ENCODE measurements around the gene AP5Z1. TPM values are rescaled to one million over a fixed set of nuclear protein-coding genes. Genes with fewer than 3 reads are reported as not detected.
A peak's percentile ranks its signal among the peaks of the same experiment; 100 is the strongest.

The AP5Z1 gene
- total and polyA plus RNA-seq, 2 of the 4 experiments (the other 2 are of a cell fraction) = 9.7 to 38.7 TPM

DNA sequence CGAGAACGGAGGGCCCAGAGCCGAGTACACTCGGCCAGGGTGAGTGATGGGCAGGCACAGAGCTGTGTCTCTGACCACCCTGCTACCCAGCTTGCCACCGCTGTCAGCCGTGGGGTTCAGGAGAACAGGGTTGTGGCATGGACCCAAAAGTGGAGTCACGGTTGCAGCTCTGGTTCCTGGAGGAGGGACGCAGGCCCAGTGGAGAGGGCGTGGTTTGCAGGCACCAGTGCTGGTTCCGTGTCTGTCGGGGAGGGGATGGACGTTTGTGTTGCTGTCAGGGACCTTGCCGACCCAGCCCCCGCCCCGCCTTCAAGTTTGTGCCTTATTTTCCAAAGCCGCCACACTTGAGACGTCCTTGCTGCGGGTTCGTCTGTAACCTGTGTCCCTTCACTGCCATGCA lies 45.1 kb upstream of the AP5Z1 start:
- Histone ChIP-seq H2AK5ac (ENCODE audit: low read depth, low read length) (no peak overlapping the region), H2AFZ (replicated peaks; ENCODE audit: low read length, poor library complexity) (peak overlapping the region; percentile 36), H4K20me1 (ENCODE audit: insufficient read depth, low read length) (peaks cover 39% of the 10 kb centered on the region), H4K8ac (ENCODE audit: low read depth in 2 of 2, low read length in 2 of 2) (no peak overlapping the region), H3K36me3 (ENCODE audit: control insufficient read depth, insufficient read depth, low read length) (peaks cover 29% of the 10 kb centered on the region), H2BK20ac (ENCODE audit: low read depth, low read length) (no peak overlapping the region), H3K56ac (ENCODE audit: extremely low read depth, insufficient read depth, low read length) (no peak overlapping the region), H2BK5ac (ENCODE audit: low read depth, low read length, poor library complexity, severe bottlenecking) (no peak overlapping the region), H4K91ac (ENCODE audit: insufficient read depth, low read depth, low read length) (no peak overlapping the region), H3K79me1 (ENCODE audit: low read depth in 1 of 2, low read length in 2 of 2) (peaks cover 31 to 89% of the 10 kb centered on the region in 2 experiments), H3K9me3 (ENCODE audit: control insufficient read depth, insufficient read depth, low read length) (no peaks in the 10 kb centered on the region), H2AK9ac (replicated peaks; ENCODE audit: low read depth, low read length, poor library complexity) (no peak overlapping the region), H3K4me2 (ENCODE audit: low read depth, low read length) (no peak overlapping the region), H3K4ac (ENCODE audit: low read depth, low read length) (no peak overlapping the region), H3K9me1 (ENCODE audit: insufficient read depth, low read length) (peaks cover 22% of the 10 kb centered on the region), H2BK120ac (ENCODE audit: low read depth, low read length) (no peak overlapping the region), H2BK15ac (ENCODE audit: low read depth, low read length) (no peak overlapping the region), H3K4me1 (ENCODE audit: control insufficient read depth, insufficient read depth, low read length) (peaks cover 4% of the 10 kb centered on the region; the same call in 1 of the 2 replicates), H3K18ac (ENCODE audit: low read depth, low read length) (no peak overlapping the region), H3K4me3 (ENCODE audit: insufficient read depth, low read depth, low read length) (no peak overlapping the region), H3K27me3 (ENCODE audit: control insufficient read depth, insufficient read depth, low read length) (no peaks in the 10 kb centered on the region), H3K9ac (ENCODE audit: low read depth, low read length) (no peak overlapping the region), H3K14ac (replicated peaks; ENCODE audit: low read depth, low read length) (no peak overlapping the region), H4K5ac (ENCODE audit: low read depth, low read length) (no peak overlapping the region), H3K23ac (ENCODE audit: low read depth, low read length) (no peak overlapping the region), H3K27ac (ENCODE audit: insufficient read depth, low read length) (no peak overlapping the region)
- CTCF ChIA-PET = no interaction called here
- BruUV-seq (replicated peaks) = no TSS peak
- TF ChIP-seq CEBPB (IDR thresholded peaks at IDR 0.05; ENCODE audit: low read depth, low read length) (no peak), RFX5 (IDR thresholded peaks at IDR 0.05; ENCODE audit: low read depth, low read length) (no peak), MXI1 (IDR thresholded peaks at IDR 0.05; ENCODE audit: borderline replicate concordance, low read depth, low read length) (no peak), NFE2L2 (IDR thresholded peaks at IDR 0.05; ENCODE audit: low read depth, low read length) (no peak), MAFK (IDR thresholded peaks at IDR 0.05; ENCODE audit: low read depth, low read length) (no peak), RAD21 (IDR thresholded peaks at IDR 0.05; ENCODE audit: low read length) (no peak), SMC3 (IDR thresholded peaks at IDR 0.05; ENCODE audit: low read depth, low read length) (no peak), MAZ (IDR thresholded peaks at IDR 0.05; ENCODE audit: borderline replicate concordance, low read depth, low read length) (no peak), BHLHE40 (IDR thresholded peaks at IDR 0.05; ENCODE audit: low read depth, low read length) (no peak), CHD1 (IDR thresholded peaks at IDR 0.05; ENCODE audit: low read depth, low read length) (no peak), FOS (IDR thresholded peaks at IDR 0.05; ENCODE audit: low read depth, low read length) (no peak)
- TF ChIP-seq, protein P1, sequence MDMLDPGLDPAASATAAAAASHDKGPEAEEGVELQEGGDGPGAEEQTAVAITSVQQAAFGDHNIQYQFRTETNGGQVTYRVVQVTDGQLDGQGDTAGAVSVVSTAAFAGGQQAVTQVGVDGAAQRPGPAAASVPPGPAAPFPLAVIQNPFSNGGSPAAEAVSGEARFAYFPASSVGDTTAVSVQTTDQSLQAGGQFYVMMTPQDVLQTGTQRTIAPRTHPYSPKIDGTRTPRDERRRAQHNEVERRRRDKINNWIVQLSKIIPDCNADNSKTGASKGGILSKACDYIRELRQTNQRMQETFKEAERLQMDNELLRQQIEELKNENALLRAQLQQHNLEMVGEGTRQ (IDR thresholded peaks at IDR 0.05; ENCODE audit: low read depth, low read length) = no peak
- TF ChIP-seq, protein P2, sequence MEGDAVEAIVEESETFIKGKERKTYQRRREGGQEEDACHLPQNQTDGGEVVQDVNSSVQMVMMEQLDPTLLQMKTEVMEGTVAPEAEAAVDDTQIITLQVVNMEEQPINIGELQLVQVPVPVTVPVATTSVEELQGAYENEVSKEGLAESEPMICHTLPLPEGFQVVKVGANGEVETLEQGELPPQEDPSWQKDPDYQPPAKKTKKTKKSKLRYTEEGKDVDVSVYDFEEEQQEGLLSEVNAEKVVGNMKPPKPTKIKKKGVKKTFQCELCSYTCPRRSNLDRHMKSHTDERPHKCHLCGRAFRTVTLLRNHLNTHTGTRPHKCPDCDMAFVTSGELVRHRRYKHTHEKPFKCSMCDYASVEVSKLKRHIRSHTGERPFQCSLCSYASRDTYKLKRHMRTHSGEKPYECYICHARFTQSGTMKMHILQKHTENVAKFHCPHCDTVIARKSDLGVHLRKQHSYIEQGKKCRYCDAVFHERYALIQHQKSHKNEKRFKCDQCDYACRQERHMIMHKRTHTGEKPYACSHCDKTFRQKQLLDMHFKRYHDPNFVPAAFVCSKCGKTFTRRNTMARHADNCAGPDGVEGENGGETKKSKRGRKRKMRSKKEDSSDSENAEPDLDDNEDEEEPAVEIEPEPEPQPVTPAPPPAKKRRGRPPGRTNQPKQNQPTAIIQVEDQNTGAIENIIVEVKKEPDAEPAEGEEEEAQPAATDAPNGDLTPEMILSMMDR (conservative IDR thresholded peaks at IDR 0.05; ENCODE audit: low read depth, low read length) = no peak
- in situ Hi-C loops (cut with MboI; ENCODE audit: low sequenced_read_pairs) = no loop called here
- intact Hi-C loops (cut with micrococcal nuclease) = no loop called here
- 84% methylated on average over 7 of the region's 19 CpGs; no CpG with 5 or more reads in 1 of the 2 experiments for WGBS, 2 experiments (ENCODE audit: extremely low coverage in 2 of 2, insufficient read length in 1 of 2)
- no peak for DNase-seq
- POLR2A ChIA-PET (ENCODE audit: unreplicated experiment) = no interaction called here
- ATAC-seq (ENCODE audit: low read depth) = no peak
- dilution Hi-C loops (cut with HindIII; ENCODE audit: low sequenced_read_pairs, unreplicated experiment) = no loop called here
